ENCODE measurements around the gene MAPK8IP2.
"Not testable (repeated sequence)": the region's sequence is repeated elsewhere in the genome, so short reads cannot be mapped to it uniquely, and the experiment has no call there.

The MAPK8IP2 gene

GRCh38 chr22:50635591-50635990, 35.0 kb downstream of the MAPK8IP2 start:
- DNase-seq (ENCODE audit: low read depth in 2 of 2, low spot score in 1 of 2): no peak

GRCh38 chr22:50640296-50640695, 39.7 kb downstream of the MAPK8IP2 start:
- not testable (repeated sequence) for DNase-seq (ENCODE audit: low read depth in 2 of 2, low spot score in 1 of 2)

- DNase-seq (ENCODE audit: low read depth in 2 of 2, low spot score in 1 of 2): no peak
Observed at GRCh38 chr22:50640857-50641647, 40.5 kb downstream of the MAPK8IP2 start.

- DNase-seq (ENCODE audit: low read depth in 2 of 2, low spot score in 1 of 2): no peak
Observed at GRCh38 chr22:50641696-50642607, 41.4 kb downstream of the MAPK8IP2 start.

- DNase-seq (ENCODE audit: low read depth in 2 of 2, low spot score in 1 of 2): not testable (repeated sequence)
Observed at GRCh38 chr22:50643021-50643820, 42.6 kb downstream of the MAPK8IP2 start.

- DNase-seq (ENCODE audit: low read depth in 2 of 2, low spot score in 1 of 2): not testable (repeated sequence)
Observed at GRCh38 chr22:50643821-50644101, 43.2 kb downstream of the MAPK8IP2 start.

- DNase-seq (ENCODE audit: low read depth in 2 of 2, low spot score in 1 of 2): no peak
Observed at GRCh38 chr22:50653256-50653655, 52.7 kb downstream of the MAPK8IP2 start.

GRCh38 chr22:50654664-50655063, 54.1 kb downstream of the MAPK8IP2 start:
- not testable (repeated sequence) for DNase-seq (ENCODE audit: low read depth in 2 of 2, low spot score in 1 of 2)

GRCh38 chr22:50656122-50657070, 55.8 kb downstream of the MAPK8IP2 start:
- DNase-seq (ENCODE audit: low read depth in 2 of 2, low spot score in 1 of 2): no peak

GRCh38 chr22:50657925-50658324, 57.3 kb downstream of the MAPK8IP2 start:
- no peak for DNase-seq (ENCODE audit: low read depth in 2 of 2, low spot score in 1 of 2)

GRCh38 chr22:50659711-50660110, 59.1 kb downstream of the MAPK8IP2 start:
- DNase-seq (ENCODE audit: low read depth in 2 of 2, low spot score in 1 of 2): not testable (repeated sequence)

GRCh38 chr22:50660306-50660705, 59.7 kb downstream of the MAPK8IP2 start:
- no peak for DNase-seq (ENCODE audit: low read depth in 2 of 2, low spot score in 1 of 2)

All from stimulated activated CD8-positive, alpha-beta memory T cell treated with anti-CD3 and anti-CD28 coated beads, Interleukin-4, amount 100 ng/mL, for 4 hours (primary cell).